Keratinocyte (primary cell): ENCODE measurements around the gene ERVMER34-1. TPM values are rescaled to one million over a fixed set of nuclear protein-coding genes. Genes with fewer than 3 reads are reported as not detected.

ENCODE experiments used
- DNase-seq: peaks from one replicate; pipeline ENCODE4 v3.0.0-alpha.2; 2011; ENCODE audit warnings: low read depth, missing footprints, low spot score
- FAIRE-seq: peaks from 2 replicates; lab custom pipeline; 2011; peaks lifted over from hg19 to GRCh38; lab: Jason Lieb, UNC
- H2AFZ ChIP-seq: 2 replicates; pipeline ENCODE4 v1.6.0; 2012; ENCODE audit warnings: low read length, control low read depth, inconsistent platforms; ENCODE audit not compliant: control insufficient read depth
- H3K27ac ChIP-seq: 2 replicates; pipeline ENCODE4 v1.5.1; 2011; ENCODE audit warnings: low read length; ENCODE audit not compliant: control insufficient read depth, insufficient read depth
- H3K27me3 ChIP-seq: 3 replicates; pipeline ENCODE4 v1.6.0; 2011; ENCODE audit warnings: low read length; ENCODE audit not compliant: control insufficient read depth, insufficient read depth; ENCODE audit errors: extremely low read depth
- H3K36me3 ChIP-seq, 2 experiments: 2 replicates in 1 of 2; 3 replicates in 1 of 2; pipeline ENCODE4 v1.5.1; 2011; ENCODE audit warnings: low read length in 2 of 2, mild to moderate bottlenecking in 1 of 2; ENCODE audit not compliant: control insufficient read depth in 2 of 2, insufficient read depth in 2 of 2; ENCODE audit errors: extremely low read depth in 1 of 2
- H3K4me1 ChIP-seq: 3 replicates; pipeline ENCODE4 v1.5.1; 2011; ENCODE audit warnings: low read length; ENCODE audit not compliant: control insufficient read depth, insufficient read depth; ENCODE audit errors: extremely low read depth
- H3K4me2 ChIP-seq: 3 replicates; pipeline ENCODE4 v1.6.0; 2011; ENCODE audit warnings: low read depth, low read length; ENCODE audit not compliant: control insufficient read depth, insufficient read depth; ENCODE audit errors: extremely low read depth
- H3K4me3 ChIP-seq, 3 experiments: fragments of 200-600 bp in 1 of 3; sonication (generic) in 1 of 3; 2 replicates in 2 of 3; 3 replicates in 1 of 3; pipeline ENCODE4 v1.5.1; 2011 to 2016; ENCODE audit warnings: low read length in 3 of 3, mild to moderate bottlenecking in 3 of 3, control low read depth in 2 of 3, inconsistent platforms in 1 of 3, low read depth in 1 of 3, mixed read lengths in 1 of 3, mixed run types in 1 of 3, moderate library complexity in 1 of 3; ENCODE audit not compliant: control insufficient read depth in 2 of 3, insufficient read depth in 2 of 3; ENCODE audit errors: extremely low read depth in 1 of 3
- H3K79me2 ChIP-seq: 2 replicates; pipeline ENCODE4 v1.6.0; 2012; ENCODE audit warnings: low read length; ENCODE audit not compliant: control insufficient read depth, insufficient read depth
- H3K9ac ChIP-seq: 3 replicates; pipeline ENCODE4 v1.6.0; 2011; ENCODE audit warnings: low read length; ENCODE audit not compliant: control insufficient read depth, insufficient read depth; ENCODE audit errors: extremely low read depth
- H3K9me1 ChIP-seq: 3 replicates; pipeline ENCODE4 v1.6.0; 2011; ENCODE audit warnings: low read length; ENCODE audit not compliant: control insufficient read depth, insufficient read depth; ENCODE audit errors: extremely low read depth
- H3K9me3 ChIP-seq: 2 replicates; pipeline ENCODE4 v1.5.1; 2012; ENCODE audit warnings: low read depth, low read length; ENCODE audit not compliant: control insufficient read depth
- H4K20me1 ChIP-seq: 3 replicates; pipeline ENCODE4 v1.6.0; 2011; ENCODE audit warnings: low read length; ENCODE audit not compliant: control insufficient read depth, insufficient read depth; ENCODE audit errors: extremely low read depth
- EZH2 ChIP-seq: IDR thresholded peaks from one replicate; pipeline ENCODE4 v1.6.1; 2012; ENCODE audit warnings: inconsistent platforms, mild to moderate bottlenecking, low read length, moderate library complexity
- dilution Hi-C: fragments of 300-500 bp; cut with MboI; formaldehyde crosslinking; loops from one replicate; pipeline ENCODE4 v1.7.0; 2020; ENCODE audit warnings: low sequenced_read_pairs; ENCODE audit not compliant: extremely low pct_ligation_motif_present
- polyA plus RNA-seq, 5 experiments: library from polyadenylated mRNA; depleted of rRNA in 3 of 5; stranded (reverse) in 3 of 5; stranded (forward) in 1 of 5; unstranded in 1 of 5; fragments of >200 nt; gene quantifications; 1 replicate in 1 of 5; 2 replicates in 3 of 5; 3 replicates in 1 of 5; pipeline versions ENCODE4 v1.2.1 to v1.2.3, GENCODE V29; 2011 to 2012; ENCODE audit warnings: missing spikeins in 2 of 5, low read depth in 1 of 5, low replicate concordance in 1 of 5
- TF ChIP-seq, protein P1 (sequence below), 3 experiments: IDR thresholded peaks in 1 of 3; conservative IDR thresholded peaks in 1 of 3; optimal IDR thresholded peaks in 1 of 3; 2 replicates in 2 of 3; 3 replicates in 1 of 3; pipeline versions ENCODE3 to v1.5.1; 2011; ENCODE audit warnings: low read length in 3 of 3, mild to moderate bottlenecking in 3 of 3, moderate library complexity in 2 of 3, control low read depth in 1 of 3, inconsistent platforms in 1 of 3; ENCODE audit not compliant: insufficient read depth in 2 of 3; ENCODE audit errors: extremely low read depth in 1 of 3

The ERVMER34-1 gene
- polyA plus RNA-seq, 1 donor (not counting 4 experiments of a cell fraction or from before 2014, with no cell fraction given) = 4.3 TPM

DNA sequence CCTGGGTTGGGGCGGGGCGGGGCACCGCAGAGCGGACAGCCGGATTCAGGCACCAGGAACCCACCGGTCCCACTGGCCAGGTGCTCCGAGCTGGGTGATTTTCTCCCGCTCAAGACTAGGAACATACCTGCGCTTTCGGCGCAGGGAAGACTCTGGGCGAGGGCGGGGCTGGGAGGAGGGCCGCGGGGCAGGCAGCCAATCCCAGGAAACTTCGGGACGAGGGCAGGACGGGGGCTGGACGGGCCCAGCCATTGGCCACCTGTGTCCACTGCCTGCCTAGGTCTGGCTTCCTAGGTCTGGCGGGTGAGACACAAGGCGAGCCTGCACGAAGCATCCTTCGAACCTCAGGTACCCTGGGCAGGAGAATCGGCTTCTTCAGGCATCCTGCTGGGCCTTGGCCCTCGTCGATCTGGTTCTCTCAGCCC, 274 bp upstream of the ERVMER34-1 start:
- Histone ChIP-seq H3K27me3 (no peaks in the 10 kb centered on the region), H3K36me3 (no peaks in the 10 kb centered on the region), H3K9me1 (no peaks in the 10 kb centered on the region), H3K4me3 (peak overlapping the region; percentile 51 to 81 (median 68)), H3K9ac (peak overlapping the region; percentile 60), H3K4me1 (peaks cover 6% of the 10 kb centered on the region), H4K20me1 (no peaks in the 10 kb centered on the region), H3K9me3 (no peaks in the 10 kb centered on the region), H3K79me2 (no peaks in the 10 kb centered on the region), H2AFZ (peak overlapping the region; percentile 80), H3K27ac (no peak overlapping the region), H3K4me2 (peak overlapping the region; percentile 73)
- DNase-seq (peak; percentile 15), FAIRE-seq (no peak)
- dilution Hi-C loops = no loop called here
- no peak for TF ChIP-seq EZH2
- TF ChIP-seq, protein P1, sequence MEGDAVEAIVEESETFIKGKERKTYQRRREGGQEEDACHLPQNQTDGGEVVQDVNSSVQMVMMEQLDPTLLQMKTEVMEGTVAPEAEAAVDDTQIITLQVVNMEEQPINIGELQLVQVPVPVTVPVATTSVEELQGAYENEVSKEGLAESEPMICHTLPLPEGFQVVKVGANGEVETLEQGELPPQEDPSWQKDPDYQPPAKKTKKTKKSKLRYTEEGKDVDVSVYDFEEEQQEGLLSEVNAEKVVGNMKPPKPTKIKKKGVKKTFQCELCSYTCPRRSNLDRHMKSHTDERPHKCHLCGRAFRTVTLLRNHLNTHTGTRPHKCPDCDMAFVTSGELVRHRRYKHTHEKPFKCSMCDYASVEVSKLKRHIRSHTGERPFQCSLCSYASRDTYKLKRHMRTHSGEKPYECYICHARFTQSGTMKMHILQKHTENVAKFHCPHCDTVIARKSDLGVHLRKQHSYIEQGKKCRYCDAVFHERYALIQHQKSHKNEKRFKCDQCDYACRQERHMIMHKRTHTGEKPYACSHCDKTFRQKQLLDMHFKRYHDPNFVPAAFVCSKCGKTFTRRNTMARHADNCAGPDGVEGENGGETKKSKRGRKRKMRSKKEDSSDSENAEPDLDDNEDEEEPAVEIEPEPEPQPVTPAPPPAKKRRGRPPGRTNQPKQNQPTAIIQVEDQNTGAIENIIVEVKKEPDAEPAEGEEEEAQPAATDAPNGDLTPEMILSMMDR (optimal IDR thresholded peaks at IDR 0.05 in 1 of 3, IDR thresholded peaks at IDR 0.05 in 1 of 3, conservative IDR thresholded peaks at IDR 0.05 in 1 of 3; ENCODE audit: extremely low read depth in 1 of 3, insufficient read depth in 2 of 3, low read length in 3 of 3) = no peak

DNA sequence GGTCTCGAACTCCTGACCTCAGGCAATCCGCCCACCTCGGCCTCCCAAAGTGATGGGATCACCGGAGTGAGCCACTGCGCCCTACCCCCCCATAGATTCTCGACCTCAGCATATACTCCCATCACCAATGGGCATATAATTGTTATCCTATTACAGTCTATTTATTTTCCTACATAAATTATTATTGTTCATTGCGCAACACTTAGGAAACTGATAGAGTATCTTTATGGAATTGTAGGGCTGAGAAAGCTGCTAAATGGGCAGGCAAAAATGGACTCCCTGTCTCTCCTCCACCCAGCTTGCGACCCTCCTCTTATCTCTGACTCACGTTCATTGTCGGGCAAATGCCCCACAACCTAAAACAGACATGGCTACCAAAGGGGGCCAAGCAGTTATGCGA, 1.0 kb downstream of the ERVMER34-1 start:
- dilution Hi-C loops = no loop called here
- H3K4me1 ChIP-seq = peaks cover 6% of the 10 kb centered on the region
- H4K20me1 ChIP-seq = no peaks in the 10 kb centered on the region
- H3K9me3 ChIP-seq = no peaks in the 10 kb centered on the region
- H3K4me2 ChIP-seq = peak overlapping the region; percentile 73
- no peak for DNase-seq
- no peaks in the 10 kb centered on the region for H3K36me3 ChIP-seq
- no peak overlapping the region for H3K27ac ChIP-seq
- H3K79me2 ChIP-seq = no peaks in the 10 kb centered on the region
- H3K4me3 ChIP-seq = peak overlapping the region in 1 of 3 experiments; percentile 68
- TF ChIP-seq, protein P1 (optimal IDR thresholded peaks at IDR 0.05 in 1 of 3, IDR thresholded peaks at IDR 0.05 in 1 of 3, conservative IDR thresholded peaks at IDR 0.05 in 1 of 3; ENCODE audit: extremely low read depth in 1 of 3, insufficient read depth in 2 of 3, low read length in 3 of 3) = no peak
- no peak for TF ChIP-seq EZH2
- no peak for FAIRE-seq
- no peaks in the 10 kb centered on the region for H3K27me3 ChIP-seq
- no peak overlapping the region for H3K9ac ChIP-seq
- H3K9me1 ChIP-seq = no peaks in the 10 kb centered on the region
- no peak overlapping the region for H2AFZ ChIP-seq
